LHCN-M2 (cell line): ENCODE results near the gene BHLHE40. TPM values are rescaled to one million over a fixed set of nuclear protein-coding genes. Genes with fewer than 3 reads are reported as not detected.
A peak's percentile ranks its signal among the peaks of the same experiment; 100 is the strongest.

Experiments
- DNase-seq: peaks from one replicate; pipeline ENCODE4 v3.0.0-alpha.2; 2012; ENCODE audit warnings: low read depth
- total RNA-seq: library from RNA; depleted of rRNA; stranded (reverse); fragments of >200 nt; gene quantifications from 2 replicates; pipeline ENCODE4 v1.2.3, GENCODE V29; 2014

The BHLHE40 gene
- total RNA-seq, 1 experiment from 2014 or later: 21.0 TPM

DNA sequence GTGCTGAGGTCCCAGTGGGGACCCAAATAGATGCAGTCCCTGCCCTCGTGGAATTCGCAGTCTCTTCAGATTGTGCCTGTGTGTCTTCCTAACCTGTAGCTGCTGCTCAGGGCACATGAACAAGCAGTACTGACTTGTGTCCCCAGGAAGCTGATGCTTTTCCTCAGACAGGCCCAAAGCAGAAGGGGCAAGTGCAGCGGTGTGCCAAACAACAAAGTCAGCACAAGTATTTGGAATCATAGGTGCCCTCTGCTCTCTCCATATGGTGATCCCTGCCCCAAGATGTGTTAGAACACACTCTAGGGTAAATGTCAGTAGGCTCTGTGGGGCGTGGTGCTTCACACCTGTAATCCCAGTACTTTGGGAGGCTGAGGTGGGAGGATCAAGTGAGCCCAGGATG lies 21.9 kb downstream of the BHLHE40 start:
- no peak for DNase-seq

- no peak for DNase-seq
Observed at GRCh38 chr3:5001805-5002173, 22.6 kb downstream of the BHLHE40 start.

GRCh38 chr3:5002174-5002870 lies 23.1 kb downstream of the BHLHE40 start:
- no peak for DNase-seq

- no peak for DNase-seq
Observed at GRCh38 chr3:5002871-5003247, 23.6 kb downstream of the BHLHE40 start.

- DNase-seq: no peak
Observed at GRCh38 chr3:5004319-5005152, 25.3 kb downstream of the BHLHE40 start.

DNA sequence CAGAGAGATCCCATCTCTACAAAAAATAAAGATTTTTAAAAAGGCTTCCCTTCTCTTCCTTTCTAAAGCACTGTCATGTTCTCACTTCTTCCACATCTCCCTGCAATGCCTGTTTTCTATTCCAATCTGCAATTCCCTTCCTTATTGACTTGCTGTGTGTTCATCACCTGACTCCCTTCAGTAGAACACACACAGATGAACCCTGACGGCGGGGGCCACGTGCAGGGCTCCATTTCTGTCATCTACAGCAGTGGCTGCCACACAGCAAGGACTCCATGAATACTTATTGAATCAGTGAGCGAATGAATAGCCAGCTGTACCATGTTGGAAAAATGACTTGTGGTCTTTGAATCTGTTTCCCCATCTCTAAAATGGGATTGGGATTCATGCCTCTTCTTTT lies 26.1 kb downstream of the BHLHE40 start:
- DNase-seq: no peak

- DNase-seq: no peak
Observed at GRCh38 chr3:5006755-5007202, 27.5 kb downstream of the BHLHE40 start.

- no peak for DNase-seq
Observed at GRCh38 chr3:5007873-5008272, 28.6 kb downstream of the BHLHE40 start.

DNA sequence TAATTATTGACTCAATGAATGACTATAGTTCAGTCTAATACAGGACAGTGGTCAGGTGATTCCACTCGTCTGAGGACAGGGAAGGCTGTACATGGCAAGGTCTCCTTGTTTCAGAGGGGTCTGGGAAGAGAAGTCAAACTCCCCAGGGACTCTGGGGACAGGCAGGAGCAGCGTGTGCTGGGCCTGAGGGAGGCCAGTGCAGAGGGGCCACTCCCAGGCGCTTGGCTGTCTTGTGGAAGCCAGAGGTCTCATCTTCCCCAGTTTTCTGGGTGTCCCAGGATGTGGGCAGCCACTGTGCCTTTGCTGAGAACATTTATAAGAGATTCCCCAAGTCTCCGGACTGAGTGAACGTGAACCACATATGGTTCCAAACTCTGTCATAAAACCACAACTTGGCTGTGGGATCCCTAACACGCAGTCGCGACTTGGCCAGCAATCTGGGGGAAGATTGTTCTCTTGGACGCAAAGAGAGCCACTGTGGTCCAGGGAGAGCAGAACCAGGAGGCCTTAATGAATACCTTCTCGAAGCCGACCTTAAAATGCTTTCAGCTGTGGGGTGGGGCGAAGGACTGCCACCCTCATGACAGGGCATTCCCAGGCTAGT lies 30.4 kb downstream of the BHLHE40 start:
- DNase-seq: no peak

DNA sequence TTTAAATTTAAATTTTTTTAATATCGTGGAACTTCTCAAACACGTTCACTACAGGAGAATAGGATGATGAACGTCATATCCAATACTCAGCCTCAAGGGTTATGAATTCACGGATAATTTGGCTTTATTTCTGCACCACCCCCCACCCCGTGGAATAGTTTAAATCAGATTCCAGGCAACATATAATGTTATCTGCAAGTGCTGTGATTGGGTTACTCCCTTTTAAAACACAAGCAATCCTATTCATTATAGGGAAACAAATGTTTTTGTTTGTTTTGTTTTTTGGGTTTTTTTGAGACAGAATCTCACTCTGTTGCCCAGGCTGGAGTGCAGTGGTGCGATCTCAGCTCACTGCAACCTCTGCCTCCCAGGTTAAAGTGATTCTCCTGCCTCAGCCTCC lies 30.9 kb downstream of the BHLHE40 start:
- no peak for DNase-seq

DNA sequence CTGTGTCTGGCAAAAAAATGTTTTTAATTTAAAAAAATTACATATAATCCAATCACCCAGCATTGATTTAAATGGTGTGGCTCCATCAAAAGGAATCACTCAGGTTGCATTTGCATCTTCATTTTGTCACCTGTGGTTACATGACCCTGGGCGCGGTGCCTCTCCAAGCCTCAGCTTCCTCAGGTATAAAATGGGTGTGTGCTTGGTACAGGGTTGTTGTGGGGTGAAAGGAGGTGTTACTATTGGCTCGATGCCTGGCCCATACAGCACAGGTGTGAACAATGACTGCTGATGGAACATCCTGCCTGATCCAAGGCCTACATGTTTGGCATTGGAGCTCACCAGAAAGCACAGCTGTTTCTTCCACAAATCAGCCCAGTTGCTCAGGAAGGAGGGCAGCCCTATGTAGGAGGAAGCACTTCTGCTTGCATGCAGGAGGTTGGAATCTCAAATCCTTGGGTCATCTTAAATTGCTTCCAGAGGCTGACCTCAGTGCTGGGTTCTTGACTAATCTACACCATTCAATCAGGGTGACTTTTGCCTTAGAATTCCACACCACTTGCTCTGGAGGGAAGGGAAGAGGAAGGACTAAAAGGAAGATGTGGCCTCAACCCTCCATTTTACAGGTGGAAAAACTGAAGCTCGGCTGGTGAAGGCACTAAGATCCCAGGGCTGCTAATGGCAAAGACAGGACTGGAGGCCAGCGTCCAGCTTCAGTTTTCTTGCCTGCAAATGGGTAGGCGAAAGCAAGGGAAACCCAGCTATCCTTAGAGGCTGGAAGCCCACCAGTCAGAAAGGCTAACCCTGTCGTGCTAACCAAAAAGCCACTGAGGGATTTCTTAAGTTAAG lies 31.7 kb downstream of the BHLHE40 start:
- DNase-seq: peak; percentile 76

- DNase-seq: no peak
Observed at GRCh38 chr3:5011555-5012256, 32.5 kb downstream of the BHLHE40 start.

DNA sequence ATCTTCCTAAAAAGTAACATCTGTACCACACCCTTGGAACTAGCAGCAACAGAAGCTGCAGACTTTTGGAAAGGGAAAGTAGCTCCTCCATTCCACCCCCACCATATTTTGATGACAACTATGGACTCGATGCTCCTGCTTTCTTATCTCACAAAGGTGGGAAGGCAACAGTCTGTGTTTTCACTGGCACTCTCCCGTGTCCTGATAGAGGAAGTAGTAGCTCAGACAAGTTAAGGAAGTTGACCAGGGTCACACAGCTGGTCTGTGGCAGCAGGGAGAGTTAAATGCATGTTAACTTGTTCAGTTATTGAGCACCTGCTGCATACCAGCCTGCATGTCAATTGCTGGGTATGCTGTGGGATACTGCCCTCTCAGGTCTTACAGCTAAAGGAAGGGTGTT lies 33.1 kb downstream of the BHLHE40 start:
- DNase-seq: no peak

GRCh38 chr3:5013021-5013906 lies 34.0 kb downstream of the BHLHE40 start:
- DNase-seq: peak; percentile 54

DNA sequence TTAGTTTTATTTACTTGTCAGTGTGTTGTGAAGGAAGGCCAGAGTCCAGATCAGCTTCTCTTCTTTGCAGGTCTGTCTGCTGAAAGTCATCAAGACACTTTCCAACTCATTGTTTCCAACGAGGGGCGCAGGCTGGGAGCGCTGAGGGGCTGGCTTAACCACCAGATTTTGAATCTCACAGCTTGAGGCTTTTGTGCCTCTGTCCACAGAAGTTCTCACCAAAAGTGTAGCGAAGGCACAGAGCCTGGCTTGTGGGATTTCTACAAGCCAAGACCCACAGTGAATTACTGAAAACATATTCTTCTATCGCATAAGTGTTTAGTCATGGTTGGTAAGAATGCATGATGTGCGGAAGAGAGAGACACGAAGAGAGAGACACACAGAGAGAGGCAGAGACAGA lies 35.2 kb downstream of the BHLHE40 start:
- DNase-seq: no peak

GRCh38 chr3:5015056-5015455 lies 35.8 kb downstream of the BHLHE40 start:
- no peak for DNase-seq

- peak; percentile 25 for DNase-seq
Observed at GRCh38 chr3:5016211-5017161, 37.2 kb downstream of the BHLHE40 start.

DNA sequence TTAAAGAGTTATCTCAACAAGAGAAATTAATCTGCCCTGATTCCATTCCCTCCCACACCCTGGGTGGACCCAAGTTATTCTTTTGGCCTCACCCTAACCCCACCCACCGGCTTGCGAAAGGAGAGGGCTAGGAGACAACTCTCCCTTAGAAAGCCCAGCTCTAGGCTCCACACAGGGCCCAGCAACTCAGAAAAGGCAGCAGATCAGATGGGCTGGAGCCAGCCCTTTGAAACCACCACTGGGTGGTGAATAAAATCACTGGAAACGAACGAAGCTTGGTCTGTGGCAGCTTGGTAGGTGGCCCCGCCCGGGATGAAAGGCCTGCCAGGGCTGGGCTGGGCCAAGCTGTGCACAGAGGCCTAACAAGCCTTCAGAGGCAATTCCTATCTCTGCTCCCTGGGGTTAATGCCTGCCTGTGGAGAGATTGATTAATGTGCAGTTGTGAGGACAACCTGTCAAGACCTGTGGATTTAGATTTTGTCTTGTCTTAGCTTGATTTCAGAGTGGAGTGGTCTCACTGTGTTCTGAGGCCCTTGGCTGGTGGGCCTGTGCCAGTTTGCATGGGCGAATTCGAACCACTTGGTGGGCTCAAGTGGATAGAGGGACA lies 38.8 kb downstream of the BHLHE40 start:
- DNase-seq: peak; percentile 35
